GM12865 (cell line): ENCODE results near the gene LRP11.

ENCODE experiments used
- DNase-seq: peaks from one replicate; pipeline ENCODE4 v3.0.0; 2010; ENCODE audit warnings: low read depth
- H3K4me3 ChIP-seq: 2 replicates; pipeline ENCODE4 v1.5.1; 2011; ENCODE audit warnings: mild to moderate bottlenecking, low read depth, low read length, control low read depth
- TF ChIP-seq, protein P1 (sequence below): IDR thresholded peaks from 2 replicates; pipeline ENCODE4 v1.5.1; 2011; ENCODE audit warnings: low read length, control low read depth, low read depth, inconsistent platforms; ENCODE audit not compliant: insufficient read depth; ENCODE audit errors: missing control alignments

The LRP11 gene

DNA sequence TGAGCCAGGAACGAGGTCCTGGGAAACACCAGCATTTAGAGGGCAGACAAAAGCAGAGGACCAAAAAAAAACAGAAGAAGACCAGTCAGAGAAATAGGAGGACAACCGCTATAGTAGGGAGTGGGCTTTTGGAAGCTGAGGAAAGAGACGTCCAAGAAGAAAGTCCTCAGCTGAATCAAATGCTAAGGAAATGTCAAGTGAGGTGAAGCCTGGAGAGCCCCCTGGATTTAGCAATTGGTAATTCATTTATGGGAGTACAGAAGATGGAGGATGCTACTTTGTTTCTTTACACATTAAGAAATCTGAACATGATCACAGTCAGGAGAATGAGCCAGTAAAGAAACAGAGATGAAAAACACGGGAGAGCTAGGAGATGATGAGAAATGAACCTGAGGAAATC is 41.1 kb downstream of the LRP11 start:
- H3K4me3 ChIP-seq: no peak overlapping the region
- TF ChIP-seq, protein P1, sequence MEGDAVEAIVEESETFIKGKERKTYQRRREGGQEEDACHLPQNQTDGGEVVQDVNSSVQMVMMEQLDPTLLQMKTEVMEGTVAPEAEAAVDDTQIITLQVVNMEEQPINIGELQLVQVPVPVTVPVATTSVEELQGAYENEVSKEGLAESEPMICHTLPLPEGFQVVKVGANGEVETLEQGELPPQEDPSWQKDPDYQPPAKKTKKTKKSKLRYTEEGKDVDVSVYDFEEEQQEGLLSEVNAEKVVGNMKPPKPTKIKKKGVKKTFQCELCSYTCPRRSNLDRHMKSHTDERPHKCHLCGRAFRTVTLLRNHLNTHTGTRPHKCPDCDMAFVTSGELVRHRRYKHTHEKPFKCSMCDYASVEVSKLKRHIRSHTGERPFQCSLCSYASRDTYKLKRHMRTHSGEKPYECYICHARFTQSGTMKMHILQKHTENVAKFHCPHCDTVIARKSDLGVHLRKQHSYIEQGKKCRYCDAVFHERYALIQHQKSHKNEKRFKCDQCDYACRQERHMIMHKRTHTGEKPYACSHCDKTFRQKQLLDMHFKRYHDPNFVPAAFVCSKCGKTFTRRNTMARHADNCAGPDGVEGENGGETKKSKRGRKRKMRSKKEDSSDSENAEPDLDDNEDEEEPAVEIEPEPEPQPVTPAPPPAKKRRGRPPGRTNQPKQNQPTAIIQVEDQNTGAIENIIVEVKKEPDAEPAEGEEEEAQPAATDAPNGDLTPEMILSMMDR: peak; percentile 4
- no peak for DNase-seq

- TF ChIP-seq, protein P1: no peak
- no peak for DNase-seq
- no peak overlapping the region for H3K4me3 ChIP-seq
Observed at GRCh38 chr6:149821492-149821891, 42.7 kb downstream of the LRP11 start.

DNA sequence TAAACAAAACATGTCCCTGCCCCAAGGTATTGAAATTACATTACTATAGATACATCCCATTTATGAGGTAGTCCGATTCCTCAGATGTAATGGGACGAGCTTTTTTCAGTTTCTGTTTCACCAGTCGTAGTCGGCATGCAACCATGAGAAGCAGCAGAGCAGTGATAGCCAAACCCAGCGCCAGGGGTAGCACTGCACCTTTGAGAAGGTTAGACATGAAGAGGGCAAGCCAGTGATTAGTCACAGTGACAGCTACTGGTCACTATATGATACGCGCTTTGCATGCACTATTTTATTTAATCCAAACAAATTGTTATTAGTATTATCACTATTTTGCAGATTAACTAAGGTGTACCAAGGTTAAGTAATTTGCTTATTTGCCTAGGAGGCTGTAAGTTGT is 43.7 kb downstream of the LRP11 start:
- TF ChIP-seq, protein P1: no peak
- no peak overlapping the region for H3K4me3 ChIP-seq
- DNase-seq: peak; percentile 9

DNA sequence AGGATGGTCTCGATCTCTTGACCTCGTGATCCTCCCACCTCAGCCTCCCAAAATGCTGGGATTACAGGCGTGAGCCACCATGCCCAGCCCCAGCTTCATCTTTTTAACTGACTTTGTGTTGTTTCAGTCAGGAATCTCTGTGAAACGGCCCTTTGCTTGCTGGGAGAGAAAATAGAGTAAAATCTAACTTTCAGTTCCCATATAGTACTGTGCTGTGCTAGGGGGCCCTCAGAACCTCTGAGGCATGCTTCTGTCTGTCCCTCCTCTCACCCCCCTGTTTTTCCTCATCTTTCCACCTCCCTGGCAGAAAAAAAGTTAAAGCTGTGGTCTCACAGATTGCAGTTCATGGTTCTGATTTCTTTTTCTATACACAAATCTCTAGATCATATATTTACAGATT is 48.4 kb downstream of the LRP11 start:
- TF ChIP-seq, protein P1: no peak
- H3K4me3 ChIP-seq: no peak overlapping the region
- DNase-seq: peak; percentile 24

GRCh38 chr6:149813351-149813750 is 50.8 kb downstream of the LRP11 start:
- no peak overlapping the region for H3K4me3 ChIP-seq
- TF ChIP-seq, protein P1: no peak
- DNase-seq: no peak

DNA sequence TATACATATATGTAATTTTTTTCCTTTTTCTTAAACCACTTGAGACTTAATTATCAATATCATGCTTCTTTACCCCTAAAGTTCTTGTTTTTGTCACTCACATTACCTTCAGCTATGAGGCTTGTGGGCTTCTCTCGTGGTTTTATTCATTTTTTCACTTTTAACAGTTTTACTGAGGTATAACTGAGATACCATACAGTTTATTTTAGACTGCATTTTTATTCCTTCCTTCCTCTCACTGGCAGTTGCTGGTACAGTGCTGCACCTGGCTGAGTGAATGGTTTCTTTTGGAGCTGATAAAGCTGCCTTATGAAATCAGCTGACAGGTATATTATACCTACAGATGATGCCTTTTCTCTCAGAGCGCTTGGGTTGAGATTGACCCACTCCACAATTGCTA is 54.4 kb downstream of the LRP11 start:
- no peak for DNase-seq
- TF ChIP-seq, protein P1: no peak
- no peak overlapping the region for H3K4me3 ChIP-seq

DNA sequence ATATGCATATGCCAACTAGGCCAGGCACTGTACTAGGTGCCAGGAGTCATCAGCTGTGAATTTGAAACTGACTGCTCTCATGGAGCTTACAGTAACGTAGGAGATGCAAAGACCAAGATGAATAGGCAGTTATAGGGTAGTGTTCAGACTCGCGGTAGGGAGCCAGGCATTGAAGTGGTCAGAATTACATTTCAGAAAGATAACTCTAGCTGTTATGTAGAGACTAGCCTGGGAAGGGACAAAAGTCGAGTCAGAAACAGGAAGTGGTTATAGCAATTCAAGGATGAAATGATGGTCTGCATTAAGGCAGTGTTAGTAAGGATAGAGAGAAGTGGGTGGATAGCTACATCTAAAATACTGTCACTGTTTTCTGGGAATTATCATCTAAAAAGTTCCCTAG is 58.0 kb downstream of the LRP11 start:
- peak; percentile 1 for DNase-seq
- TF ChIP-seq, protein P1: no peak
- H3K4me3 ChIP-seq: no peak overlapping the region
